H9 (cell line): ENCODE results near the gene AURKA. TPM values are rescaled to one million over a fixed set of nuclear protein-coding genes. Genes with fewer than 3 reads are reported as not detected.

Experiments
- DNase-seq: peaks from one replicate; pipeline ENCODE4 v3.0.0-alpha.2; 2017
- H2AFZ ChIP-seq: one replicate; pipeline ENCODE4 v1.6.1; 2013; ENCODE audit warnings: mild to moderate bottlenecking, low read length, control low read depth, moderate library complexity
- H2AK5ac ChIP-seq: 2 replicates; pipeline ENCODE4 v1.6.1; 2013; ENCODE audit warnings: low read length, control low read depth, mixed read lengths; ENCODE audit not compliant: insufficient read length
- H2BK120ac ChIP-seq: one replicate; pipeline ENCODE4 v1.6.1; 2013; ENCODE audit warnings: low read depth, mild to moderate bottlenecking, low read length, control low read depth, inconsistent platforms; ENCODE audit not compliant: poor library complexity, severe bottlenecking
- H2BK12ac ChIP-seq: 2 replicates; pipeline ENCODE4 v1.6.1; 2013; ENCODE audit warnings: low read length, control low read depth, mixed read lengths, low read depth; ENCODE audit not compliant: insufficient read length
- H2BK15ac ChIP-seq: 2 replicates; pipeline ENCODE4 v1.6.1; 2013; ENCODE audit warnings: low read depth, low read length, control low read depth
- H2BK20ac ChIP-seq: one replicate; pipeline ENCODE4 v1.6.1; 2013; ENCODE audit warnings: low read depth, mild to moderate bottlenecking, low read length, control low read depth, inconsistent platforms; ENCODE audit not compliant: poor library complexity, severe bottlenecking
- H2BK5ac ChIP-seq: 2 replicates; pipeline ENCODE4 v1.6.1; 2013; ENCODE audit warnings: low read length, control low read depth, mixed read lengths; ENCODE audit not compliant: insufficient read length
- H3K14ac ChIP-seq: 2 replicates; pipeline ENCODE4 v1.6.1; 2013; ENCODE audit warnings: low read length, control low read depth; ENCODE audit not compliant: insufficient read depth
- H3K18ac ChIP-seq: 2 replicates; pipeline ENCODE4 v1.6.1; 2013; ENCODE audit warnings: low read depth, mild to moderate bottlenecking, mixed read lengths, low read length, control low read depth; ENCODE audit not compliant: insufficient read length
- H3K23ac ChIP-seq: 2 replicates; pipeline ENCODE4 v1.6.1; 2013; ENCODE audit warnings: low read length, control low read depth, mixed read lengths, low read depth; ENCODE audit not compliant: insufficient read length
- H3K23me2 ChIP-seq: 2 replicates; pipeline ENCODE4 v1.6.1; 2013; ENCODE audit warnings: low read depth, mild to moderate bottlenecking, mixed read lengths, low read length, control low read depth; ENCODE audit not compliant: insufficient read length, poor library complexity, severe bottlenecking
- H3K27ac ChIP-seq: 2 replicates; pipeline ENCODE4 v1.5.1; 2013; ENCODE audit warnings: low read length, control low read depth, mixed read lengths, low read depth; ENCODE audit not compliant: insufficient read length
- H3K27me3 ChIP-seq: 2 replicates; pipeline ENCODE4 v1.6.1; 2013; ENCODE audit warnings: low read length, control low read depth, inconsistent platforms; ENCODE audit not compliant: insufficient read depth
- H3K4ac ChIP-seq: 2 replicates; pipeline ENCODE4 v1.6.1; 2013; ENCODE audit warnings: low read depth, mild to moderate bottlenecking, control low read depth, inconsistent platforms, low read length, moderate library complexity
- H3K4me1 ChIP-seq: 2 replicates; pipeline ENCODE4 v1.6.1; 2013; ENCODE audit warnings: low read length, control low read depth, inconsistent platforms; ENCODE audit not compliant: insufficient read depth
- H3K4me2 ChIP-seq: 2 replicates; pipeline ENCODE4 v1.6.1; 2013; ENCODE audit warnings: low read length, control low read depth, mixed read lengths; ENCODE audit not compliant: insufficient read length, insufficient read depth
- H3K56ac ChIP-seq: 2 replicates; pipeline ENCODE4 v1.6.1; 2013; ENCODE audit warnings: low read depth, mild to moderate bottlenecking, mixed read lengths, low read length, control low read depth; ENCODE audit not compliant: insufficient read length
- H3K79me1 ChIP-seq: 2 replicates; pipeline ENCODE4 v1.6.1; 2013; ENCODE audit warnings: low read depth, mild to moderate bottlenecking, moderate library complexity, low read length, control low read depth, inconsistent platforms; ENCODE audit not compliant: insufficient read depth, poor library complexity, severe bottlenecking
- H3K79me2 ChIP-seq: 2 replicates; pipeline ENCODE4 v1.6.1; 2013; ENCODE audit warnings: low read length, control low read depth, inconsistent platforms; ENCODE audit not compliant: insufficient read depth
- H3K9ac ChIP-seq: 2 replicates; pipeline ENCODE4 v1.6.1; 2013; ENCODE audit warnings: low read length, control low read depth, mixed read lengths; ENCODE audit not compliant: insufficient read length; ENCODE audit errors: extremely low read depth
- H3K9me3 ChIP-seq: one replicate; pipeline ENCODE4 v1.6.1; 2013; ENCODE audit warnings: low read depth, low read length, inconsistent platforms; ENCODE audit not compliant: control insufficient read depth
- H3T11ph ChIP-seq: one replicate; pipeline ENCODE4 v1.6.1; 2013; ENCODE audit warnings: mild to moderate bottlenecking, low read length, control low read depth, inconsistent platforms
- H4K20me1 ChIP-seq: one replicate; pipeline ENCODE4 v1.6.1; 2013; ENCODE audit not compliant: control insufficient read depth, insufficient read length, insufficient read depth
- H4K5ac ChIP-seq: 2 replicates; pipeline ENCODE4 v1.6.1; 2013; ENCODE audit warnings: low read depth, mild to moderate bottlenecking, mixed read lengths, low read length, control low read depth; ENCODE audit not compliant: insufficient read length
- H4K8ac ChIP-seq: replicated peaks from 2 replicates; pipeline ENCODE4 v1.6.1; 2013; ENCODE audit warnings: low read length, control low read depth, mixed read lengths, low read depth; ENCODE audit not compliant: insufficient read length
- H4K91ac ChIP-seq: 2 replicates; pipeline ENCODE4 v1.6.1; 2013; ENCODE audit warnings: low read depth, mild to moderate bottlenecking, moderate library complexity, mixed read lengths, low read length, control low read depth; ENCODE audit not compliant: insufficient read length
- H3K27ac Mint-ChIP-seq, 3 experiments: 2 replicates in 2 of 3; 3 replicates in 1 of 3; pipeline ENCODE4 v1.8.0; 2020 to 2021; ENCODE audit warnings: mixed read lengths in 3 of 3, mild to moderate bottlenecking in 1 of 3, moderate library complexity in 1 of 3
- H3K27me3 Mint-ChIP-seq: 2 replicates; pipeline ENCODE4 v1.8.0; 2021; ENCODE audit warnings: low read depth, mild to moderate bottlenecking, moderate library complexity, mixed read lengths
- H3K36me3 Mint-ChIP-seq, 3 experiments: 2 replicates in 2 of 3; 3 replicates in 1 of 3; pipeline ENCODE4 v1.8.0; 2020 to 2021; ENCODE audit warnings: low read depth in 3 of 3, mixed read lengths in 3 of 3; ENCODE audit not compliant: insufficient read depth in 1 of 3
- H3K4me1 Mint-ChIP-seq, 2 experiments: 2 replicates each; pipeline ENCODE4 v1.8.0; 2020; ENCODE audit warnings: mixed read lengths in 2 of 2
- H3K4me3 Mint-ChIP-seq, 2 experiments: 2 replicates in 1 of 2; 3 replicates in 1 of 2; pipeline ENCODE4 v1.8.0; 2020 to 2021; ENCODE audit warnings: mild to moderate bottlenecking in 2 of 2, mixed read lengths in 2 of 2, moderate library complexity in 1 of 2
- H3K9me3 Mint-ChIP-seq, 2 experiments: 2 replicates in 1 of 2; 3 replicates in 1 of 2; pipeline ENCODE4 v1.8.0; 2020; ENCODE audit warnings: mild to moderate bottlenecking in 2 of 2, mixed read lengths in 2 of 2, moderate library complexity in 1 of 2
- WGBS: extraction: QIAGEN DNeasy Blood & Tissue Kit; methylation state at CpG from one replicate; pipeline ENCODE4 v1.1.7; 2013; ENCODE audit warnings: missing lambda C conversion rate, low lambda C conversion rate, mixed read lengths; ENCODE audit not compliant: insufficient read length; ENCODE audit errors: extremely low coverage; 5-methylcytosine and 5-hydroxymethylcytosine counted together
- total RNA-seq: library from RNA; stranded (reverse); gene quantifications from 2 replicates; pipeline ENCODE4 v1.2.1, GENCODE V29; 2021
- TF ChIP-seq, protein P1 (sequence below): fragments of 200-600 bp; sonication (generic); conservative IDR thresholded peaks from 3 replicates; pipeline ENCODE4 v1.8.0; 2021; ENCODE audit warnings: antibody characterized with exemption, mild to moderate bottlenecking

AURKA gene
- total RNA-seq, 1 experiment from 2014 or later: 86.8 TPM

DNA sequence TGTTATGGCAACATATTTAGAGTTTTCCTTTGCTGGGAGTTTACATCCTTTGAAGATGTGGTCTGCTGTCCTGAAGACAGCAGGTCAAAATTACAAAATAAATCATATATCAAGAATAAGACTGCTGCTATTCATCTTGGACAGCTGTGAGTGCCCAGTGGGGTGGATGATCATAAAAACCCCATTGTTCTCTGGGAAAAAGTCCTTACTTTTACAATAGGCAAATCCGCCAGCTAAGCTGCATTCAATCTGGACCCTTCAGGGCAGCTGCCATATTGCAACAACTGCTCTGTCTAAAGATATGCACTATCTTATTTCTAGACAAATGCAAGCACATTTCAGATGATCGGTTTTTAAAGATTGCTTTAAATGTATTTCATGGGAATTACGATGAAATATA lies 39.5 kb upstream of the AURKA start:
- no peak overlapping the region for H4K91ac ChIP-seq
- H4K5ac ChIP-seq: no peak overlapping the region
- H2BK120ac ChIP-seq: no peak overlapping the region
- H2BK20ac ChIP-seq: no peak overlapping the region
- Mint-ChIP-seq H3K36me3 (no peaks in the 10 kb centered on the region), H3K27me3 (peaks cover 34% of the 10 kb centered on the region), H3K9me3 (no peaks in the 10 kb centered on the region), H3K4me1 (no peaks in the 10 kb centered on the region), H3K4me3 (no peak overlapping the region), H3K27ac (no peak overlapping the region)
- H3T11ph ChIP-seq: no peak overlapping the region
- no peak overlapping the region for H3K4me2 ChIP-seq
- no peak overlapping the region for H2AFZ ChIP-seq
- H3K79me1 ChIP-seq: no peaks in the 10 kb centered on the region
- H4K8ac ChIP-seq: no peak overlapping the region
- no peak overlapping the region for H2BK15ac ChIP-seq
- H3K23ac ChIP-seq: no peak overlapping the region
- no peak overlapping the region for H3K4ac ChIP-seq
- no peaks in the 10 kb centered on the region for H3K23me2 ChIP-seq
- no peaks in the 10 kb centered on the region for H3K9me3 ChIP-seq
- no peaks in the 10 kb centered on the region for H4K20me1 ChIP-seq
- H2BK5ac ChIP-seq: no peak overlapping the region
- no peak overlapping the region for H3K18ac ChIP-seq
- H2BK12ac ChIP-seq: no peak overlapping the region
- TF ChIP-seq, protein P1, sequence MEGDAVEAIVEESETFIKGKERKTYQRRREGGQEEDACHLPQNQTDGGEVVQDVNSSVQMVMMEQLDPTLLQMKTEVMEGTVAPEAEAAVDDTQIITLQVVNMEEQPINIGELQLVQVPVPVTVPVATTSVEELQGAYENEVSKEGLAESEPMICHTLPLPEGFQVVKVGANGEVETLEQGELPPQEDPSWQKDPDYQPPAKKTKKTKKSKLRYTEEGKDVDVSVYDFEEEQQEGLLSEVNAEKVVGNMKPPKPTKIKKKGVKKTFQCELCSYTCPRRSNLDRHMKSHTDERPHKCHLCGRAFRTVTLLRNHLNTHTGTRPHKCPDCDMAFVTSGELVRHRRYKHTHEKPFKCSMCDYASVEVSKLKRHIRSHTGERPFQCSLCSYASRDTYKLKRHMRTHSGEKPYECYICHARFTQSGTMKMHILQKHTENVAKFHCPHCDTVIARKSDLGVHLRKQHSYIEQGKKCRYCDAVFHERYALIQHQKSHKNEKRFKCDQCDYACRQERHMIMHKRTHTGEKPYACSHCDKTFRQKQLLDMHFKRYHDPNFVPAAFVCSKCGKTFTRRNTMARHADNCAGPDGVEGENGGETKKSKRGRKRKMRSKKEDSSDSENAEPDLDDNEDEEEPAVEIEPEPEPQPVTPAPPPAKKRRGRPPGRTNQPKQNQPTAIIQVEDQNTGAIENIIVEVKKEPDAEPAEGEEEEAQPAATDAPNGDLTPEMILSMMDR: no peak
- peaks cover 2% of the 10 kb centered on the region; the same call in 1 of the 2 replicates for H3K27me3 ChIP-seq
- DNase-seq: no peak
- H3K9ac ChIP-seq: no peak overlapping the region
- no peak overlapping the region for H2AK5ac ChIP-seq
- H3K4me1 ChIP-seq: no peaks in the 10 kb centered on the region
- no peak overlapping the region for H3K27ac ChIP-seq
- H3K79me2 ChIP-seq: no peaks in the 10 kb centered on the region
- no peak overlapping the region for H3K14ac ChIP-seq
- WGBS: no CpG with 5 or more reads among the region's 3 CpGs
- no peak overlapping the region for H3K56ac ChIP-seq
